OCI-LY3 (cell line): Measurements from ENCODE around the gene CD302.

Experiments
- H2AFZ ChIP-seq: fragments of 200-600, 300-600 bp; shearing (Covaris generic); 2 replicates; pipeline ENCODE4 v1.6.0; 2014; ENCODE audit warnings: antibody characterized with exemption, low read depth, low read length
- H3K27ac ChIP-seq: fragments of 200-600, 300-600 bp; sonication (generic); 2 replicates; pipeline ENCODE4 v1.5.1; 2014; ENCODE audit warnings: mild to moderate bottlenecking, low read length, moderate library complexity, mixed read lengths
- H3K27me3 ChIP-seq: fragments of 200-600, 300-600 bp; sonication (generic); 2 replicates; pipeline ENCODE4 v1.6.1; 2014; ENCODE audit warnings: low read depth, low read length, mixed read lengths
- H3K36me3 ChIP-seq: fragments of 200-600, 300-600 bp; sonication (generic); replicated peaks from 2 replicates; pipeline ENCODE3; 2014; ENCODE audit warnings: low read depth, low read length, mixed read lengths
- H3K4me1 ChIP-seq: fragments of 300-600, 200-600 bp; sonication (generic); 2 replicates; pipeline ENCODE4 v1.6.1; 2014; ENCODE audit warnings: low read length, mixed read lengths
- H3K4me2 ChIP-seq: fragments of 200-600, 300-600 bp; sonication (generic); 2 replicates; pipeline ENCODE4 v1.6.1; 2014; ENCODE audit warnings: low read length, mixed read lengths
- H3K4me3 ChIP-seq: fragments of 300-600, 200-600 bp; sonication (generic); 2 replicates; pipeline ENCODE4 v1.5.1; 2014; ENCODE audit warnings: antibody characterized with exemption, mild to moderate bottlenecking, low read length, moderate library complexity
- H3K79me2 ChIP-seq: fragments of 300-600, 200-600 bp; shearing (Covaris generic); 2 replicates; pipeline ENCODE4 v1.6.1; 2014; ENCODE audit warnings: mild to moderate bottlenecking, low read length, mixed read lengths
- H3K9ac ChIP-seq: fragments of 300-600, 200-600 bp; shearing (Covaris generic); 2 replicates; pipeline ENCODE4 v1.6.0; 2014; ENCODE audit warnings: mild to moderate bottlenecking, low read length, moderate library complexity
- H3K9me3 ChIP-seq: fragments of 200-600, 300-600 bp; shearing (Covaris generic); 2 replicates; pipeline ENCODE4 v1.6.1; 2014; ENCODE audit warnings: low read length, mixed read lengths; ENCODE audit not compliant: insufficient read depth
- H4K20me1 ChIP-seq: fragments of 200-600, 300-600 bp; sonication (generic); 2 replicates; pipeline ENCODE4 v1.6.1; 2016; ENCODE audit warnings: low read length, mixed read lengths; ENCODE audit not compliant: insufficient read depth
- EZH2phosphoT487 ChIP-seq: fragments of 200-600 bp; shearing (Covaris generic); IDR thresholded peaks from 2 replicates; pipeline ENCODE4 v1.6.1; 2018; ENCODE audit warnings: antibody characterized with exemption, mixed run types, low read depth
- TF ChIP-seq, protein P1 (sequence below): fragments of 200-600, 300-600 bp; sonication (generic); IDR thresholded peaks from 2 replicates; pipeline ENCODE4 v1.5.1; 2014; ENCODE audit warnings: antibody characterized with exemption, low read length, low read depth

The CD302 gene

DNA sequence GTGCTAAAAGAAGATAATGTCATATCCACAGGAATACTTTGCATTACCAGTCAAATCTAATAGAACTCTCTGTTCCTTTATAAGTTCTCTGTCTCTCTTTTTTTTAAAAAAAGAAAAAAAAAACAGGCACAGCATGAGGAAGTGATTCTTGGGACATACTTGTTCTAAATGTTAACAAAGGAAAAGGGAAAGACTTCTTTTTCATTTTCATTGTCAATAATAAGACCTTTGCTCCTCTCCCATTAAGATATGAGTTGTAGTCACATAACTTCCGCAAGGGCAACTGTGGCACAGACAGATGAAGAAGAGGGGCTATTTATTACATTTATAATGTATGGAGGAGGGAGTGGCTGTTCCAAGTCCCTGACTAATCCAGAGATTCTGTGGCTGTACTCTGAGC lies 4.7 kb downstream of the CD302 start:
- no peaks in the 10 kb centered on the region for H4K20me1 ChIP-seq
- H3K27me3 ChIP-seq: no peaks in the 10 kb centered on the region
- H3K4me1 ChIP-seq: peaks cover 14% of the 10 kb centered on the region
- H3K27ac ChIP-seq: no peak overlapping the region
- no peak overlapping the region for H3K4me2 ChIP-seq
- no peak overlapping the region for H2AFZ ChIP-seq
- peaks cover under 1% of the 10 kb centered on the region for H3K36me3 ChIP-seq
- no peaks in the 10 kb centered on the region for H3K79me2 ChIP-seq
- H3K9me3 ChIP-seq: no peaks in the 10 kb centered on the region
- TF ChIP-seq EZH2phosphoT487: no peak
- TF ChIP-seq, protein P1, sequence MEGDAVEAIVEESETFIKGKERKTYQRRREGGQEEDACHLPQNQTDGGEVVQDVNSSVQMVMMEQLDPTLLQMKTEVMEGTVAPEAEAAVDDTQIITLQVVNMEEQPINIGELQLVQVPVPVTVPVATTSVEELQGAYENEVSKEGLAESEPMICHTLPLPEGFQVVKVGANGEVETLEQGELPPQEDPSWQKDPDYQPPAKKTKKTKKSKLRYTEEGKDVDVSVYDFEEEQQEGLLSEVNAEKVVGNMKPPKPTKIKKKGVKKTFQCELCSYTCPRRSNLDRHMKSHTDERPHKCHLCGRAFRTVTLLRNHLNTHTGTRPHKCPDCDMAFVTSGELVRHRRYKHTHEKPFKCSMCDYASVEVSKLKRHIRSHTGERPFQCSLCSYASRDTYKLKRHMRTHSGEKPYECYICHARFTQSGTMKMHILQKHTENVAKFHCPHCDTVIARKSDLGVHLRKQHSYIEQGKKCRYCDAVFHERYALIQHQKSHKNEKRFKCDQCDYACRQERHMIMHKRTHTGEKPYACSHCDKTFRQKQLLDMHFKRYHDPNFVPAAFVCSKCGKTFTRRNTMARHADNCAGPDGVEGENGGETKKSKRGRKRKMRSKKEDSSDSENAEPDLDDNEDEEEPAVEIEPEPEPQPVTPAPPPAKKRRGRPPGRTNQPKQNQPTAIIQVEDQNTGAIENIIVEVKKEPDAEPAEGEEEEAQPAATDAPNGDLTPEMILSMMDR: no peak
- no peak overlapping the region for H3K9ac ChIP-seq
- H3K4me3 ChIP-seq: no peak overlapping the region

DNA sequence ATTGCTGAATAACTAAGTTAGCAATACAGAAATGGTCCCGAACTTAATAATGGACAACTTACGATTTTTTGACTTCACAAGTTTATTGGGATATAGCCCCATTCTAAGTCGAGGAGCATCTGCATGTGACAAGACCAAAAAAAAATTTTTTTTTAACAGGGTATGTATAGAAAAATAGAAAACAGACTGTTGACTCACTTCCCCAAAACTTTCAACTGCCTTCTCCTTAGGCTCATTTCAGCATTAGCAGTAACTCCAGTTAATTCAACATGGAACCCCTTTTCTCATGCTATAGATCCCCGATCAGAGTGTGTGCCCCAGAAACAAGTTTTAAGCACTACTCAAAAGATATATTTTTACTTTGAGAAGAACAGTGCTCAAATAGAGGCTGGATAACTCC lies 5.4 kb downstream of the CD302 start:
- Histone ChIP-seq H2AFZ (no peak overlapping the region), H3K36me3 (no peaks in the 10 kb centered on the region), H3K79me2 (no peaks in the 10 kb centered on the region), H4K20me1 (no peaks in the 10 kb centered on the region), H3K9ac (no peak overlapping the region), H3K4me1 (peaks cover 14% of the 10 kb centered on the region), H3K27me3 (no peaks in the 10 kb centered on the region), H3K27ac (no peak overlapping the region), H3K9me3 (no peaks in the 10 kb centered on the region), H3K4me2 (no peak overlapping the region), H3K4me3 (no peak overlapping the region)
- TF ChIP-seq EZH2phosphoT487: no peak
- TF ChIP-seq, protein P1: no peak

DNA sequence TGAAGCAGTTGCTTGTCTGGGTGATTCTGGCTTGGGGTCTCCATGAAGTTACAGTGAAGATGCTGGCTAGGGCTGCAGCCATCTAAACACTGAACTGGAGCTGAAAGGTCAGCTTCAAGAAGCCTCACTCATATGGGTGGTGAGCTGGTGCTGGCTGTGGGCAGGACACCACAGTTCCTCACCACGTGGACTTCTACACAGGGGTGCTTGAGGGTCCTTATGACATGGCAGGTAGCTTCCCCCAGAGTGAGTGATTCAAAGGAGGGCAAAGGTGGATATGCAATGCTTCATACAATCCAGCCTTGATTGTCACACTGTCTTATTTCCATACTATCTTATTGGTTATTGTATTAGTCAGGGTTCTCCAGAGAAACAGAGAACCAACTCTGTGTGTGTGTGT lies 6.0 kb downstream of the CD302 start:
- no peak overlapping the region for H3K4me2 ChIP-seq
- no peak overlapping the region for H2AFZ ChIP-seq
- H3K27me3 ChIP-seq: no peaks in the 10 kb centered on the region

DNA sequence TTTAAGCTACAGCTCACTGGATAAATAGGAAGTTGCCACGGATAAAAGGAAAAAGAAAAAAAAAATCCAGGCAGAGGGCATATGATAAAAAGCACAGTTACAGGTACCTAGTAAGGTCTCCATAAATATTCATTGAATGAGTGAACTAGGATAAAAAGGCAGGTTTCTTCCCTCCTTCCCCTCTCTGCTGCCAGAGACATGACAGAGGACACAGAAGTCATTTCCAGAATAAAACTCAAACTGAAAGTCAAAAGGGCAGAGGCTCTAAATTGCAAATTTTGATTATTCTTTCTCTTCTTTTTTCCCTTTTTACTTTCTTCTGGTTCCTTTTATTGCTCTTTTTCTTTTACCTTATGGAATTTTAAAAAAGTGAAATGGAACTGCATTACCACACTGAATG lies 7.7 kb downstream of the CD302 start:
- no peak overlapping the region for H3K4me3 ChIP-seq

More for the DNA sequence above, 6.0 kb downstream of the CD302 start:
- Histone ChIP-seq H4K20me1 (no peaks in the 10 kb centered on the region), H3K79me2 (no peaks in the 10 kb centered on the region), H3K4me1 (peaks cover 14% of the 10 kb centered on the region), H3K9ac (no peak overlapping the region), H3K4me3 (no peak overlapping the region), H3K27ac (no peak overlapping the region), H3K36me3 (no peaks in the 10 kb centered on the region), H3K9me3 (no peaks in the 10 kb centered on the region)
- TF ChIP-seq, protein P1: no peak
- no peak for TF ChIP-seq EZH2phosphoT487

More for the DNA sequence above, 7.7 kb downstream of the CD302 start:
- H2AFZ ChIP-seq: no peak overlapping the region
- H4K20me1 ChIP-seq: no peaks in the 10 kb centered on the region
- no peaks in the 10 kb centered on the region for H3K27me3 ChIP-seq
- no peak overlapping the region for H3K27ac ChIP-seq
- H3K4me2 ChIP-seq: peak overlapping the region; percentile 19; the same call in 1 of the 2 replicates
- H3K4me1 ChIP-seq: peaks cover 14% of the 10 kb centered on the region
- H3K9ac ChIP-seq: no peak overlapping the region
- TF ChIP-seq, protein P1: no peak
- TF ChIP-seq EZH2phosphoT487: no peak
- H3K9me3 ChIP-seq: no peaks in the 10 kb centered on the region
- no peaks in the 10 kb centered on the region for H3K79me2 ChIP-seq
- H3K36me3 ChIP-seq: no peaks in the 10 kb centered on the region
